CD4-positive, alpha-beta T cell treated with Interleukin-21 for 1 hour (primary cell): Measurements from ENCODE around the gene NAGA.
"Not testable (repeated sequence)": the region's sequence is repeated elsewhere in the genome, so short reads cannot be mapped to it uniquely, and the experiment has no call there.

ENCODE experiments used
- DNase-seq: peaks from one replicate; pipeline ENCODE4 v3.0.0-alpha.2; 2020

The NAGA gene

DNA sequence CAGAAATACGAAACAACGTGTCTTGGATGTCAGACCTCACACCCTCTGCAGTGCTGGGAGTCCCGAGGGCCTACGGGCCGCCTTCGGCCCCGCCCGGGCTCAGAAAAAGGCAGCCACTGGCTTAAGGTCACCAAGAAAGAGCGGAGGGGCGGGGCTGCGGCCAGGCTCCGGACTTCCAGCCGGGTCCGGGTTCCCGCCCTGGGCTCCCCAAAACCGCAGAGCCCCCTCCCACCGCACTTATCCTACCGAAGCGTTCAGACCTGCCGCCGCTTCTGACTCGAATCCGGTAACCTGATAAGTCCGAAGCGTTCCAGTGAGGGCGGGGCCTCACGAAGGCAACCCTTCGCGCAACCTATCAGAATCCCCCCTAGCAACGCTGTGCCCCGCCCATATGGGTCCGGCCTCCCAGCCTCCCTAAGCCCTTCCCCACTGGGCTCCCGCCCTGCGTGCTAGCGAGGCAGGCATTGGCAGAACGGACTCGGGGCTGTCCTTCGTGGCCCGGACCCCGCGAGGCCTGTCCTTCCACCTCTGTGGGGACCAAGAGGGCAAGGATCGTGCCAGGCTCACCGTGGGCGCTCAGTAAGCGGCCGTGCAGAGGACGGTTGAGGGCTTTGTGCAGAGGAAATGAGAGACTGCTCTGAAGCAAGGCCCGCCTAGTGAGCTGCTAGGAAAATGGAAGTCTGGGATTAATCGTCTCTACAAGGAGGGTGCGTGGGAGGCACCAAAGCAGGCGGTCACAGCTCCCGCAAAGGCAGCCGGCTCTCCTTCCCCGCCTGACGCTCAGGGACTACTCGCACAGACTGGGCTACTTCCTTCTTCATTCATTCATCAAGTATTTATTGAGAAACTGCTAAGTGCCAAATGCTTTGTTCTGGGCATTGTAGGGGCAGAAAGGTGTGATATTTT, at the start of gene NAGA:
TSS of gene NAGA (minus strand) at position 296 of the 906 bp plus-strand sequence. CDS start 515 bp downstream, outside the sequence.
- peak; percentile 94 for DNase-seq

DNA sequence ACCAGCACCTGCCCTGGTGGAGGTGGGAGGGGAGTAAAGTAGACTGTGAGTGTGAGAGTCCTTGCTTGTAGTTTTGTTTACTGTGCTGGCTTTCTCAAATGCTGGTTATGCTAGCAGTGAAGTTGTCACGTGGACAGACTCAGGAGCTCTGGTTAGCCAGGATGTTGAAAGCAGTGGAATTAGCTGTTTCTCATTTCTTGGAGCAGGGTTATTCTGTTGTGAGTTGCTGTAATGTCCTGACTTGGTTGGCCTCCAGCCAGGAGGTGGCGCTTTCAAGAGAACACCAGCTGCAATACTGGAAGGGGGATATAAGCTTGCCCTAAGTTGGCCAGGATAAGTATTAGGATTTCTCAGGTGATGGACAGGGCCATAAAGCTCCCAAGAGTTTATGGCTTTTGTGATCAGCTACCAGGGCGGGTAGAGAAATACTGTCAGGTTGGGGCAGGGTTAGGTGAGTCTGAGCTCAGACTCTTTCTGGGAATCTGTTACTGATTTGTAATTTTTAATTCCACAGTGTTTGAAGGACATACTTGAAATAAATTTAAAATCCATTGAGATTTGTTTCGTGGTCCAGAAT, 46.3 kb upstream of the NAGA start:
- no peak for DNase-seq

- not testable (repeated sequence) for DNase-seq
Observed at GRCh38 chr22:42115420-42115830, 44.8 kb upstream of the NAGA start.

DNA sequence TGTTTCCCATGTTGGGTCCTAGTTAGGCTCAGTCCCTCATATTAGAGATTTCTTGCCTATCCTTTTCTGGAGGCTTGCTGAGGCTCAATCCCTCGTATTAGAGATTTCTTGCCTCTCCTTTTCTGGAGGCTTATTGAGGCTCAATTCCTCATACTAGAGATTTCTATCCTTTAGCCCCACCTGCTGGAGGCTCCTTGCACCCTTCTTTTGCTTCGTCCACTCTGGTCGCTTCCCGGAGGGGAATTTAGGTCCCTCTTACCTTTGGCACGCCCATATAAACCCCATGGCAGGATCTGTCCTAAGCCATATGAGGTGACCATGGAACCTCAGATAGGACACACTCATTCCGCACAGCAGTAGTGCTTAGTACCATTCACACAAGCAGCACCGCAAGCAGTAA, 44.1 kb upstream of the NAGA start:
- DNase-seq: no peak

DNA sequence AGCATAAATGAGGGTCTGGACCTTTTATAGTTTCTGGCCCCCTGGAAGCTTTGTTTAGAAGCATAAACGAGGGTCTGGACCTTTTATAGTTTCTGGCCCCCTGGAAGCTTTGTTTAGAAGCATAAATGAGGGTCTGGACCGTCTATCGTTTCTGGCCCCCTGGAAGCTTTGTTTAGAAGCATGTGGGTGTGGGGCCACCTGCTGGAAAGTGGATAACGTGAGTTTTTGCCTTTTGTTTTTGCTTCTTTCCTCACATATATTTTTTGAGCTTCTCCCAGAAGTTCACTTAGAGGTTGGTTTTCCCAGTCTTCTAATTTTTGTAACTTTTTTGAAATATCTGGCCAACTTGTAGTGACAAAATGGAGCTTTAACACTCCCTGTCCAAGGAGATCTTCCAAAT, 42.2 kb upstream of the NAGA start:
- DNase-seq: not testable (repeated sequence)

GRCh38 chr22:42111798-42112197, 41.2 kb upstream of the NAGA start:
- no peak for DNase-seq

DNA sequence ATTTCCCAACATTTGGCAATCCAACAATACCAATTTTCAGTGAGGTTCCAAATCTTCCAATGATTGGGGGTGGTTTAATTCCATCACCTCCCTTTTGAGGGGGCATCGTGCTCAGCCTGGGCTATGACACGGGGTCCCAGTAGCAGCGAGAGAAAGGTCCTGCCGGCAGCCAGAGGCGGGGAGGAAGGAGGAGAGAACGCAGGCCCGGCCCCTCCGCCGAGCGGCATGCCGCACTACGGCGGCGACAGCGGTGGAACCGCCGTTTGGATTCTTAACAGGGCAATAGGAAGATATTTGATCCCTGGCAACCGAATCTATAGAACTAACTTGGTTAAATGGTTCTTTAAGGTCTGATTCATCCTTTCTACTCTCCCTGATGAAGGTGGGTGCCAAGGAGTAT, 38.2 kb upstream of the NAGA start:
- DNase-seq: no peak

DNA sequence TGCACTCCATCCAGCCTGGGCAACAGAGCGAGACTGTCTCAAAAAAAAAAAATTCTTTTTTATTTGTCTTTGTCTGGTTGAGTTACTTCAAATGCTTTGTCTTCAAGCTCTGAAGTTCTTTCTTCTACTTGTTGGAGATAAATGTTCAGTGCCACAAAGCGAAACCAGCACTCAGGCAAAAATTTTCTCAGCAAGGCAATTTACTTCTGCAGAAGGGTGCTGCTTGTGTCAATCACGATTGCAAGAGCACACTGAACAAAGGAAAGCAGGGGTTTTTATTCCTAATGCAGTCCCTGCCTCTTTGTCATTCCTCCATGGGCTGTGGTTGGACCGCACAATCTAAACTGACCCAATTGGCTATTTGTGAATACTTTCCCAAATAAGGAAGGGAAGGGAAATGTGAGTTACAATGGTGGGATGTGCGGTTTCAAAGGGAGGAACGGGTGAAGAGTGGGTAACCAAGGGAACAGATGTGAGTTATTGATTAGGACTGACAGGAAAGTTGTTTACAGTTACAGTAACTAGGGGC, 33.8 kb upstream of the NAGA start:
- not testable (repeated sequence) for DNase-seq

GRCh38 chr22:42101199-42101598, 30.6 kb upstream of the NAGA start:
- no peak for DNase-seq

GRCh38 chr22:42091455-42091782, 20.8 kb upstream of the NAGA start:
- DNase-seq: peak; percentile 21

DNA sequence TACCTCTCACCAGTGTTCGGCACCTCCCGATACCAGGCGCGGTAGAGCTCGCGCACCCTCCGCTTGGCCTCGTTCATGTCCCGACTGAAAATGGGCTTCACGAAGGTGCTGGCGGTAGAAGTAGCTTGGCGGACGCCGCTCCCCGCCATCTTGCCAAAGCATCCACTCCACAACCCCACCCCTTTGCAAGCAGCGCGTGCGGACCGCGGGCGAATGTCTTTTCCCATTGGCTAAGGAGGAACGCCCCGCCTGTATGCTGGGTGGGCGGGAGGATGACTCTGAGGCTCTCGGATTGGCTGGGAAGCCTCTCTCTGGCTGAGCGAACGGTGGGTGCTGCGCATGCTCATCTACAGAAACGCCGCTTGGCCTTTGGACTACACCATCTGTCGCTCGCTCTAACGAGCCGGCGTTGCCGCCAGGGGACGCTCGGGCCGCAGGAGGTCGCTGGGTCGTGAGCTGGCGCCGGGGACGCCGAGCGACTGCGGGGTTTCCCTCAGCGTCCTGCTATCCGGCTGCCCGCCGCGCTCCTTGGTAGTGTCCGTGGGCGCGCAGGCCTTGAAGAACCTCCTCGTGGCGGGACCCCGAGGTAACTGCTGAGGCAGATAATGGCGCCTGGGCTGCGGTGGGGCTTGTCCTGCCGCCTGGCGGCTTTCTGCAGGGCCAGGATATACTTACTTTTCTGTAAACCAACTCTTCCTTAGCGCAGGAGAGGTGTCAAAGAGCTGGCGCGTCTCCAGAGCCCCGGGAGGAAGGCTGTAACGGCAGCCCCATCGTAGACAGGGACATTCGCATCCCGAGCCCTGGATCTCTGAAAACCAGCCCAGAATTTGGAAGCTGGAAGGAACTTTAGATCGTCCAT, 20.2 kb upstream of the NAGA start, which contains the start of gene NDUFA6:
TSS of gene NDUFA6 (minus strand) at position 177 of the 859 bp plus-strand sequence. CDS start at position 149, 28 bp downstream.
- peak; percentile 99 for DNase-seq

DNA sequence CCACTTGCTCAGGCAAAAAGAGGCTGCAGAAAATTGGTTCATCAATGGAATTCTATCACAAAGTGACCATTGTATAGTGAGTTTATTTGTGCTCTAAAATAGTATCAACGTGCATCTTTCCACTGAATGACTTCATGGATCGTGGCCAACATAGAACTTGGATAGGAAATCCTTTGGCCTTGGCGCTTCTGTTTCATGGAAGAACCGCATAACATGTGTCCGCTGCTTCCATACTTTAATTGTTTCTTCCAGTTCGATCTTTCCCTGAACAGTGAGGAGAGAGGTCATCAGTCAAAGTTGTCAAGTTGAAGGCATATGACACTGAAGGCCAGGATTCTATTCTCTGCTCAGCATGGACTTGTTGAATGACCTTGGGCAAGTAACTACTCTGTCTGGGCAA, 15.4 kb upstream of the NAGA start:
- no peak for DNase-seq

- no peak for DNase-seq
Observed at GRCh38 chr22:42084874-42085273, 14.3 kb upstream of the NAGA start.

GRCh38 chr22:42083119-42083518, 12.5 kb upstream of the NAGA start:
- DNase-seq: no peak

GRCh38 chr22:42080287-42080686, 9.7 kb upstream of the NAGA start:
- peak; percentile 27 for DNase-seq

GRCh38 chr22:42079319-42080251, 9.0 kb upstream of the NAGA start, which contains the start of gene SMDT1:
Gene SMDT1 (plus strand): TSS chr22:42079700. CDS start chr22:42079769, 69 bp downstream.
- DNase-seq: peak; percentile 98

GRCh38 chr22:42078469-42079318, 8.1 kb upstream of the NAGA start:
- DNase-seq: no peak

DNA sequence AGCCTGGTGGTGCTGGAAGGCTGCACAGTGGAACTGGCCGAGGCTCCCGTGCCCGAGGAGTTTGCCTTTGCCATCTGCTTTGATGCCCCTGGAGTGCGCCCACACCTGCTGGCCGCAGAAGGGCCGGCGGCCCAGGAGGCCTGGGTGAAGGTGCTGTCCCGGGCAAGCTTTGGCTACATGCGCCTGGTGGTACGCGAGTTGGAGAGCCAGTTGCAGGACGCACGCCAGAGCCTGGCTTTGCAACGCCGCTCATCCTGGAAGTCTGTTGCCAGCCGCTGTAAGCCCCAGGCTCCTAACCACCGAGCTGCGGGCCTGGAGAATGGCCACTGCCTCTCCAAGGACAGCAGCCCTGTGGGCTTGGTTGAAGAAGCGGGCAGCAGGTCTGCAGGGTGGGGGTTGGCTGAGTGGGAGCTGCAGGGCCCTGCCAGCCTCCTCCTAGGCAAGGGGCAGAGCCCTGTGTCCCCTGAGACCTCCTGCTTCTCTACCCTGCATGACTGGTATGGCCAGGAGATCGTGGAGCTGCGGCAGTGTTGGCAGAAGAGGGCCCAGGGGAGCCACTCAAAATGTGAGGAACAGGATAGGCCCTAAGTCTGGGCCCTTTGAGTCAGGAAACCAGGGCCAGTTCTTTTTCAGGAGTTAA, 7.0 kb upstream of the NAGA start:
- DNase-seq: no peak

DNA sequence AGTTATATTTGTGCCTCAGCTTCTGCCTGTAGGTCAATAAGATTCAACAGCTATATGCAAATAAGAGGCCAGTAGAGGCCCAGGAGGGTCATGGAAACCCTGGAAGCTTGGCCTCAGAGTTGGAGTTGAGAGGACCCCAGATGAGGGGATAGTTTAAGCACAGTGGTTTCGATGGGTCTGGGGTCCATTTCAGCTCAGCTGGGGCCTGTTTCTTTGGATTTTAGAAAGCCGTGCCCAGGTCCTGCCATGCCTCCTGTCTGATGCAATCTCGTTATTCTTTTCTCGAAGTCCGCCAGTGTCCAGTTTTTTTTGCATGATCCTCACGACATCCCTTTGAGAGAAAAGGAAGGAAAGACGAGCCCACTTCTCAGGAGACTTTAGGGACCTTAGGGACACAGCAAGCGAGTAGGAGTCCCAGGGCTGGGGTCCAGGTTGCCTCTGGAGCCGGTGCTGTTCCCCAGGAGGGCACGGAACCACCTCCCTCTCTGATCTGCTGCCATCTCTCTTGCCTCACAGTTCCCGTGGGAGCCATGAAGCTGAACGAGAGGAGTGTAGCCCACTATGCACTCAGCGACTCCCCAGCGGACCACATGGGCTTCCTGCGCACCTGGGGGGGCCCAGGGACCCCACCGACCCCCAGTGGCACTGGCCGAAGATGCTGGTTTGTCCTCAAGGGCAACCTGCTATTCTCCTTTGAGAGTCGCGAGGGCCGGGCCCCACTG, 6.3 kb upstream of the NAGA start:
- DNase-seq: no peak
